Keratinocyte (primary cell): ENCODE data around the gene RASGEF1C. TPM values are rescaled to one million over a fixed set of nuclear protein-coding genes. Genes with fewer than 3 reads are reported as not detected.

Experiments
- DNase-seq: peaks from one replicate; pipeline ENCODE4 v3.0.0-alpha.2; 2011; ENCODE audit warnings: low read depth, missing footprints, low spot score
- FAIRE-seq: peaks from 2 replicates; lab custom pipeline; 2011; peaks lifted over from hg19 to GRCh38; lab: Jason Lieb, UNC
- H2AFZ ChIP-seq: 2 replicates; pipeline ENCODE4 v1.6.0; 2012; ENCODE audit warnings: low read length, control low read depth, inconsistent platforms; ENCODE audit not compliant: control insufficient read depth
- H3K27ac ChIP-seq: 2 replicates; pipeline ENCODE4 v1.5.1; 2011; ENCODE audit warnings: low read length; ENCODE audit not compliant: control insufficient read depth, insufficient read depth
- H3K27me3 ChIP-seq: 3 replicates; pipeline ENCODE4 v1.6.0; 2011; ENCODE audit warnings: low read length; ENCODE audit not compliant: control insufficient read depth, insufficient read depth; ENCODE audit errors: extremely low read depth
- H3K36me3 ChIP-seq, 2 experiments: 2 replicates in 1 of 2; 3 replicates in 1 of 2; pipeline ENCODE4 v1.5.1; 2011; ENCODE audit warnings: low read length in 2 of 2, mild to moderate bottlenecking in 1 of 2; ENCODE audit not compliant: control insufficient read depth in 2 of 2, insufficient read depth in 2 of 2; ENCODE audit errors: extremely low read depth in 1 of 2
- H3K4me1 ChIP-seq: 3 replicates; pipeline ENCODE4 v1.5.1; 2011; ENCODE audit warnings: low read length; ENCODE audit not compliant: control insufficient read depth, insufficient read depth; ENCODE audit errors: extremely low read depth
- H3K4me2 ChIP-seq: 3 replicates; pipeline ENCODE4 v1.6.0; 2011; ENCODE audit warnings: low read depth, low read length; ENCODE audit not compliant: control insufficient read depth, insufficient read depth; ENCODE audit errors: extremely low read depth
- H3K4me3 ChIP-seq, 3 experiments: fragments of 200-600 bp in 1 of 3; sonication (generic) in 1 of 3; 2 replicates in 2 of 3; 3 replicates in 1 of 3; pipeline ENCODE4 v1.5.1; 2011 to 2016; ENCODE audit warnings: low read length in 3 of 3, mild to moderate bottlenecking in 3 of 3, control low read depth in 2 of 3, inconsistent platforms in 1 of 3, low read depth in 1 of 3, mixed read lengths in 1 of 3, mixed run types in 1 of 3, moderate library complexity in 1 of 3; ENCODE audit not compliant: control insufficient read depth in 2 of 3, insufficient read depth in 2 of 3; ENCODE audit errors: extremely low read depth in 1 of 3
- H3K79me2 ChIP-seq: 2 replicates; pipeline ENCODE4 v1.6.0; 2012; ENCODE audit warnings: low read length; ENCODE audit not compliant: control insufficient read depth, insufficient read depth
- H3K9ac ChIP-seq: 3 replicates; pipeline ENCODE4 v1.6.0; 2011; ENCODE audit warnings: low read length; ENCODE audit not compliant: control insufficient read depth, insufficient read depth; ENCODE audit errors: extremely low read depth
- H3K9me1 ChIP-seq: 3 replicates; pipeline ENCODE4 v1.6.0; 2011; ENCODE audit warnings: low read length; ENCODE audit not compliant: control insufficient read depth, insufficient read depth; ENCODE audit errors: extremely low read depth
- H3K9me3 ChIP-seq: 2 replicates; pipeline ENCODE4 v1.5.1; 2012; ENCODE audit warnings: low read depth, low read length; ENCODE audit not compliant: control insufficient read depth
- H4K20me1 ChIP-seq: 3 replicates; pipeline ENCODE4 v1.6.0; 2011; ENCODE audit warnings: low read length; ENCODE audit not compliant: control insufficient read depth, insufficient read depth; ENCODE audit errors: extremely low read depth
- EZH2 ChIP-seq: IDR thresholded peaks from one replicate; pipeline ENCODE4 v1.6.1; 2012; ENCODE audit warnings: inconsistent platforms, mild to moderate bottlenecking, low read length, moderate library complexity
- dilution Hi-C: fragments of 300-500 bp; cut with MboI; formaldehyde crosslinking; loops from one replicate; pipeline ENCODE4 v1.7.0; 2020; ENCODE audit warnings: low sequenced_read_pairs; ENCODE audit not compliant: extremely low pct_ligation_motif_present
- polyA plus RNA-seq, 5 experiments: library from polyadenylated mRNA; depleted of rRNA in 3 of 5; stranded (reverse) in 3 of 5; stranded (forward) in 1 of 5; unstranded in 1 of 5; fragments of >200 nt; gene quantifications; 1 replicate in 1 of 5; 2 replicates in 3 of 5; 3 replicates in 1 of 5; pipeline versions ENCODE4 v1.2.1 to v1.2.3, GENCODE V29; 2011 to 2012; ENCODE audit warnings: missing spikeins in 2 of 5, low read depth in 1 of 5, low replicate concordance in 1 of 5
- TF ChIP-seq, protein P1 (sequence below), 3 experiments: IDR thresholded peaks in 1 of 3; conservative IDR thresholded peaks in 1 of 3; optimal IDR thresholded peaks in 1 of 3; 2 replicates in 2 of 3; 3 replicates in 1 of 3; pipeline versions ENCODE3 to v1.5.1; 2011; ENCODE audit warnings: low read length in 3 of 3, mild to moderate bottlenecking in 3 of 3, moderate library complexity in 2 of 3, control low read depth in 1 of 3, inconsistent platforms in 1 of 3; ENCODE audit not compliant: insufficient read depth in 2 of 3; ENCODE audit errors: extremely low read depth in 1 of 3

The RASGEF1C gene
- polyA plus RNA-seq, 1 donor (not counting 4 experiments of a cell fraction or from before 2014, with no cell fraction given): not detected

DNA sequence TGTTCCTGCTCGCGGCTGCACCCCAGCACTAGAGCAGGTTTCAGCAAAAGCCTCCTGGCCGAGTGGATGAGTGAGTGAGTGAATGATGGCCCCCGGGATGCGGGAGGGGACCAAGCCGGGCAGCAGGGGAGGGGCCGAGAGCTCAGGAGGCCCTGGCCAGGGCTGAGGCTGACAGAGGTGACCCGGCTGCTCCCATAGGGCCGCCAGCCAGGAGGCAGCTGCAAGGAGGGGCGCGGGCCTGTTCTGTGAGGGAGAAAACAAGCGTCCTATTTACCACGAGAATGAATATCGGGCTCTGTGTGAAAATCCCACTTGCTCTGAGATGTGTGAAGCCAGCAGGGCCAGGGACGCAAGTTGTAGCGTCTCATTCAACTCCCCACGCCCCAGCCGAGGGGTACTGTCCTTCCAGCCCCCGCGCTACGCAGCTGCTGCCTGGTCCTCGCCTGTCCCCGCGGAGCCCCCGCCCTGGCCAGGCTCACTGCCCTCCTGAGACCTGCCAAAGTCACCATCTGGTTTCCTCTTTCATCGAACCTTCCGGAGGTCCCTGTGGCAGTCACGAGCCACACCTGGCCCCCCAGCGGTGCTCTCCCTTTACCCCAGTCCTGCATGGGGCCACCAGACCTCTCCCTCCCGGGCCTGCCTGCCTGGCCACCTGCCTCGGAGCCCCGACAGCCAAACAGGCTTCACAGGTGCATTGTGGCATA, 38.8 kb downstream of the RASGEF1C start:
- FAIRE-seq: no peak
- dilution Hi-C loops: no loop called here
- Histone ChIP-seq H3K4me3 (no peak overlapping the region), H3K79me2 (no peaks in the 10 kb centered on the region), H3K27me3 (peaks cover 12% of the 10 kb centered on the region), H3K27ac (no peak overlapping the region), H3K9ac (no peak overlapping the region), H3K9me1 (no peaks in the 10 kb centered on the region), H3K4me1 (no peaks in the 10 kb centered on the region), H4K20me1 (no peaks in the 10 kb centered on the region), H3K9me3 (no peaks in the 10 kb centered on the region), H3K4me2 (no peak overlapping the region), H2AFZ (no peak overlapping the region), H3K36me3 (no peaks in the 10 kb centered on the region)
- no peak for DNase-seq
- TF ChIP-seq, protein P1, sequence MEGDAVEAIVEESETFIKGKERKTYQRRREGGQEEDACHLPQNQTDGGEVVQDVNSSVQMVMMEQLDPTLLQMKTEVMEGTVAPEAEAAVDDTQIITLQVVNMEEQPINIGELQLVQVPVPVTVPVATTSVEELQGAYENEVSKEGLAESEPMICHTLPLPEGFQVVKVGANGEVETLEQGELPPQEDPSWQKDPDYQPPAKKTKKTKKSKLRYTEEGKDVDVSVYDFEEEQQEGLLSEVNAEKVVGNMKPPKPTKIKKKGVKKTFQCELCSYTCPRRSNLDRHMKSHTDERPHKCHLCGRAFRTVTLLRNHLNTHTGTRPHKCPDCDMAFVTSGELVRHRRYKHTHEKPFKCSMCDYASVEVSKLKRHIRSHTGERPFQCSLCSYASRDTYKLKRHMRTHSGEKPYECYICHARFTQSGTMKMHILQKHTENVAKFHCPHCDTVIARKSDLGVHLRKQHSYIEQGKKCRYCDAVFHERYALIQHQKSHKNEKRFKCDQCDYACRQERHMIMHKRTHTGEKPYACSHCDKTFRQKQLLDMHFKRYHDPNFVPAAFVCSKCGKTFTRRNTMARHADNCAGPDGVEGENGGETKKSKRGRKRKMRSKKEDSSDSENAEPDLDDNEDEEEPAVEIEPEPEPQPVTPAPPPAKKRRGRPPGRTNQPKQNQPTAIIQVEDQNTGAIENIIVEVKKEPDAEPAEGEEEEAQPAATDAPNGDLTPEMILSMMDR (optimal IDR thresholded peaks at IDR 0.05 in 1 of 3, IDR thresholded peaks at IDR 0.05 in 1 of 3, conservative IDR thresholded peaks at IDR 0.05 in 1 of 3; ENCODE audit: extremely low read depth in 1 of 3, insufficient read depth in 2 of 3, low read length in 3 of 3): no peak
- TF ChIP-seq EZH2: no peak

DNA sequence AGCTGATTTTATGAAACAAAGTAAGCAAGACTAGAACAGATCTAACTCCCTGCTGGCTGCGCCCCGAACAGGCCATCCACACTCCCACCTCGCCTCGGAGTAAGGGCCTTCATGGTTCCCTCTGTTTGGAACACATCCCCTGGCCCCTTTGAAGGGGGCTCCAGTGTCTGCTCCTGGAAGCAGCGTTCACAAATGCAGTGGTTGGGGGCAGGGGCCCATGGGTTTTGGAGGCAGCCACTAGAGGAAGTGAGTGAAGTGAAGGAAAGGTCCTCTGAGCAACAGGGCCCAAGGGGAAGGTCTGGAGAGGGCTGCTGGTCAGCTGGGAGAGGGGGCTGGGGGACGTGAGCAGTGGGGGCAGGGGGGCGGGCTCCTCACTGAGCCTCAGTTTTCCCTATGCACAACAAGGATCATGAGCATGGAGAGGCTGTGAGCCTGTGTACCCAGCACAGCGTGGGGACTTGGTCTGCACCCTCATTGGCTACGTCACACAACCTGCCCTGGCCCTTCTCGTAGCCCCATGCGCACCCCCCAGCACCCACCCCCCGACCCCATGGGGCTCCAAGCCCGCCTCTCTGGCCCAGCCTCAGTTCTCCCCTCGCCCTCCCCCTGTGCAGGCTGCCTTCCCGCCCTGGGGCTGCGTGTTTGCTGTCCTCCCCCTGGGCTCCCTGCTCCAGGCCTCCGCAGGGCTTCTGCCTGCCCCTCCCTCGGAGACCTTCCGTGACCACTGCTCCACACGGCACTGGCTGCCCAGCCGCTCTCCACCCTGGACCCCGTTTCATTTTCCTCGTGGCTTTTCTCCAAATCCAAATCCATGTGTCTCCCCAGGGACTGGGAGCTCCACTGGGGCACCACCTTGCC, 39.5 kb downstream of the RASGEF1C start:
- no peak overlapping the region for H3K4me2 ChIP-seq
- no peak overlapping the region for H2AFZ ChIP-seq
- no peaks in the 10 kb centered on the region for H3K9me3 ChIP-seq
- H3K27ac ChIP-seq: no peak overlapping the region
- no peaks in the 10 kb centered on the region for H4K20me1 ChIP-seq
- dilution Hi-C loops: no loop called here
- no peaks in the 10 kb centered on the region for H3K9me1 ChIP-seq
- TF ChIP-seq, protein P1 (optimal IDR thresholded peaks at IDR 0.05 in 1 of 3, IDR thresholded peaks at IDR 0.05 in 1 of 3, conservative IDR thresholded peaks at IDR 0.05 in 1 of 3; ENCODE audit: extremely low read depth in 1 of 3, insufficient read depth in 2 of 3, low read length in 3 of 3): no peak
- H3K4me1 ChIP-seq: no peaks in the 10 kb centered on the region
- no peak overlapping the region for H3K4me3 ChIP-seq
- H3K79me2 ChIP-seq: no peaks in the 10 kb centered on the region
- DNase-seq (no peak), FAIRE-seq (no peak)
- H3K27me3 ChIP-seq: peaks cover 12% of the 10 kb centered on the region
- no peaks in the 10 kb centered on the region for H3K36me3 ChIP-seq
- no peak overlapping the region for H3K9ac ChIP-seq
